ENCODE measurements around the gene POLR2L. TPM values are rescaled to one million over a fixed set of nuclear protein-coding genes. Genes with fewer than 3 reads are reported as not detected.
A peak's percentile ranks its signal among the peaks of the same experiment; 100 is the strongest.

POLR2L gene
- total RNA-seq, 1 donor from 2014 or later = 53.8 TPM

GRCh38 chr11:848380-848931 is 6.1 kb upstream of the POLR2L start:
- Histone ChIP-seq H3K4me3 (peak overlapping the region; percentile 43 to 63), H3K4me1 (peaks cover 83% of the 10 kb centered on the region), H3K27me3 (no peaks in the 10 kb centered on the region), H3K9me3 (no peaks in the 10 kb centered on the region), H3K27ac (peak overlapping the region; percentile 40), H3K36me3 (no peaks in the 10 kb centered on the region)
- intact Hi-C loops (cut with DNase I) = no loop called here
- TF ChIP-seq CTCF (IDR thresholded peaks at IDR 0.05) = peak; percentile 63 to 68 (median 68)
- TF ChIP-seq POLR2AphosphoS5 (IDR thresholded peaks at IDR 0.05; ENCODE audit: insufficient read depth in 1 of 2, low read depth in 1 of 2) = no peak
- TF ChIP-seq POLR2A (IDR thresholded peaks at IDR 0.05) = no peak
- DNase-seq (ENCODE audit: extremely low spot score in 2 of 2) = no peak

- no peak for TF ChIP-seq CTCF (IDR thresholded peaks at IDR 0.05)
- TF ChIP-seq POLR2A (IDR thresholded peaks at IDR 0.05) = no peak
- no peak for TF ChIP-seq POLR2AphosphoS5 (IDR thresholded peaks at IDR 0.05; ENCODE audit: insufficient read depth in 1 of 2, low read depth in 1 of 2)
- peaks cover 83% of the 10 kb centered on the region for H3K4me1 ChIP-seq
- no peak overlapping the region for H3K4me3 ChIP-seq
- H3K36me3 ChIP-seq = no peaks in the 10 kb centered on the region
- intact Hi-C loops (cut with DNase I) = no loop called here
- no peaks in the 10 kb centered on the region for H3K27me3 ChIP-seq
- no peak for DNase-seq (ENCODE audit: extremely low spot score in 2 of 2)
- H3K9me3 ChIP-seq = no peaks in the 10 kb centered on the region
- H3K27ac ChIP-seq = no peak overlapping the region
These were observed 5.5 kb upstream of the POLR2L start for GRCh38 chr11:847876-848275.

- TF ChIP-seq POLR2A (IDR thresholded peaks at IDR 0.05) = no peak
- no peak for TF ChIP-seq POLR2AphosphoS5 (IDR thresholded peaks at IDR 0.05; ENCODE audit: insufficient read depth in 1 of 2, low read depth in 1 of 2)
- no peak for TF ChIP-seq CTCF (IDR thresholded peaks at IDR 0.05)
- Histone ChIP-seq H3K27ac (peak overlapping the region; percentile 86), H3K36me3 (no peaks in the 10 kb centered on the region), H3K4me3 (no peak overlapping the region), H3K4me1 (peaks cover 81% of the 10 kb centered on the region), H3K9me3 (no peaks in the 10 kb centered on the region), H3K27me3 (no peaks in the 10 kb centered on the region)
- no peak for DNase-seq (ENCODE audit: extremely low spot score in 2 of 2)
- intact Hi-C loops (cut with DNase I) = no loop called here
These were observed 4.3 kb upstream of the POLR2L start for GRCh38 chr11:846496-847098.

- DNase-seq (ENCODE audit: extremely low spot score in 2 of 2) = no peak
- Histone ChIP-seq H3K9me3 (no peaks in the 10 kb centered on the region), H3K27me3 (no peaks in the 10 kb centered on the region), H3K4me1 (peaks cover 86% of the 10 kb centered on the region), H3K36me3 (peaks cover 0 to 3% of the 10 kb centered on the region in 2 donors), H3K4me3 (peak overlapping the region in 1 of 2 donors; percentile 99), H3K27ac (peak overlapping the region; percentile 86)
- no peak for TF ChIP-seq POLR2A (IDR thresholded peaks at IDR 0.05)
- TF ChIP-seq POLR2AphosphoS5 (IDR thresholded peaks at IDR 0.05; ENCODE audit: insufficient read depth in 1 of 2, low read depth in 1 of 2) = no peak
- intact Hi-C loops (cut with DNase I) = no loop called here
These were observed 3.7 kb upstream of the POLR2L start for GRCh38 chr11:845872-846495.

DNA sequence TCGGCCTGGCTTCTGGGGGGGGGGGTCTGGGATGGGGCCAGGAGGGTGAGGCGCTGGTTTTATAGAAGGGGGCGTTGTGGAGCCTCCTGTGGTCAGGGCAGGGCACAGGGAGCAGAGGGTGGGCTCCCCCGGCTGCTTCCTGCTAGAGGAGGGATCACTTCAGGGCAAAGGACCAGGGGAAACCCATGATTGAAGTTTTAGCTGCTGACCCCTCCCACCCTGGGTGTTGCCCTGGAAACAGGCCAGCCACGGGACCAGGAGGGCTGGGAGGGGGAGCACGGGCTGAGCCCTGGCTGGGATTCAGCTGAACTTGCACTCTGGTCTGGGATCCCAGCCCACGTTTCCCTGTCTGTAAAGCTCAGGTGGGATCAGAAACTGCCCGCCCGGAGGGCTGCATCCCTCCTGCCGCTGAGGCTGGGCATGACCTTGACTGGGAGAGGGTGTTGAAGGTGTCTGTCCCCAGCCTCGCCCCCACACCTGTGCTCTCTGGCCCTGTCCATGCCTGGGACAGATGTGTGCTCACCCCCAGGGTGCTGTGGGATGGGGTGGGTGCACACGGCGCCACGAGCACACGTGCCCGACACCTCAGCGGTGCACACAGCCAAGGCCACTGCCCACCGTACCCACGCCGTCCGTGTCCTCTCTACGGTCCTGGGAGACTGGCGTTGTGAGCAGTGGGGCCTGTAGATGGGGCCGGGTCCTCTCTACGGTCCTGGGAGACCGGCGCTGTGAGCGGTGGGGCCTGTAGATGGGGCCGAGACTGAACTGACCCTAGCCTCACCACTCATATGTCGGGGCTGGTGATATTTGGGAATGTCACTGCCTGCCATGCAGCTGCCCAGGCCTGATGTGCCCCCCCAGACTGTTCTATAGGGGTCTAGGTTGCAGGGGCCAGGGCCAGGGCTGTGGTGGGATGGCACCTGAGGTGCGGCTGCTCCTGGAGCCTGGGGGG is 2.6 kb upstream of the POLR2L start:
- intact Hi-C loops (cut with DNase I) = loop anchor here (5.0 kb wide), 1 partner anchor 38 kb away; the partner anchor contains the start of genes PIDD1 and RPLP2
- no peak for TF ChIP-seq CTCF (IDR thresholded peaks at IDR 0.05)
- TF ChIP-seq POLR2AphosphoS5 (IDR thresholded peaks at IDR 0.05; ENCODE audit: insufficient read depth in 1 of 2, low read depth in 1 of 2) = peak; percentile 74 to 77
- Histone ChIP-seq H3K27me3 (no peaks in the 10 kb centered on the region), H3K4me1 (peaks cover 86% of the 10 kb centered on the region), H3K4me3 (peak overlapping the region; percentile 82 to 99), H3K27ac (peak overlapping the region; percentile 86), H3K36me3 (peaks cover 0 to 13% of the 10 kb centered on the region in 2 donors), H3K9me3 (no peaks in the 10 kb centered on the region)
- DNase-seq (ENCODE audit: extremely low spot score in 2 of 2) = peak in 1 of 2 donors; percentile 97
